Skeletal muscle cell (primary cell): ENCODE data around the gene IL22RA1.

Source experiments
- DNase-seq: peaks from one replicate; pipeline ENCODE4 v3.0.0-alpha.2; 2010; ENCODE audit warnings: low read depth
- H3K4me3 ChIP-seq: 2 replicates; pipeline ENCODE4 v1.5.1; 2011; ENCODE audit warnings: low read depth, mild to moderate bottlenecking, control low read depth, low read length, moderate library complexity

IL22RA1 gene

GRCh38 chr1:24142546-24143534, at the start of gene IL22RA1:
TSS of gene IL22RA1 (minus strand) at chr1:24143140. CDS start at chr1:24143082, 58 bp downstream.
- no peak within 1 kb of the TSS for H3K4me3 ChIP-seq
- DNase-seq, result no peak

GRCh38 chr1:24191860-24192259, 48.9 kb upstream of the IL22RA1 start:
- no peak overlapping the region for H3K4me3 ChIP-seq
- DNase-seq, result no peak

- no peak for DNase-seq
- no peak overlapping the region for H3K4me3 ChIP-seq
Measured at GRCh38 chr1:24190983-24191461, 48.1 kb upstream of the IL22RA1 start.

- DNase-seq, result no peak
- H3K4me3 ChIP-seq, result no peak overlapping the region
Measured at GRCh38 chr1:24189528-24189927, 46.6 kb upstream of the IL22RA1 start.

- no peak for DNase-seq
Measured at GRCh38 chr1:24186993-24187790, 44.3 kb upstream of the IL22RA1 start, which contains the start of gene IFNLR1. TSS of gene IFNLR1 (minus strand) at chr1:24187289. CDS start at chr1:24187248, 41 bp downstream.

GRCh38 chr1:24186711-24186992, 43.7 kb upstream of the IL22RA1 start:
- no peak for DNase-seq

More at GRCh38 chr1:24186993-24187790, 44.3 kb upstream of the IL22RA1 start, which contains the start of gene IFNLR1:
- H3K4me3 ChIP-seq, result peak within 1 kb of the TSS; percentile 17

GRCh38 chr1:24186031-24186710, 43.2 kb upstream of the IL22RA1 start:
- DNase-seq, result no peak
- no peak overlapping the region for H3K4me3 ChIP-seq

More at GRCh38 chr1:24186711-24186992, 43.7 kb upstream of the IL22RA1 start:
- H3K4me3 ChIP-seq, result peak overlapping the region; percentile 17

- no peak for DNase-seq
- no peak overlapping the region for H3K4me3 ChIP-seq
Measured at GRCh38 chr1:24185076-24185475, 42.1 kb upstream of the IL22RA1 start.

GRCh38 chr1:24182061-24182460, 39.1 kb upstream of the IL22RA1 start:
- no peak overlapping the region for H3K4me3 ChIP-seq
- no peak for DNase-seq

GRCh38 chr1:24181619-24182018, 38.7 kb upstream of the IL22RA1 start:
- H3K4me3 ChIP-seq, result no peak overlapping the region
- no peak for DNase-seq

GRCh38 chr1:24180676-24181075, 37.7 kb upstream of the IL22RA1 start:
- DNase-seq, result no peak
- H3K4me3 ChIP-seq, result no peak overlapping the region

- DNase-seq, result no peak
Measured at GRCh38 chr1:24179251-24179840, 36.4 kb upstream of the IL22RA1 start.

GRCh38 chr1:24178407-24178806, 35.5 kb upstream of the IL22RA1 start:
- no peak for DNase-seq

More at GRCh38 chr1:24179251-24179840, 36.4 kb upstream of the IL22RA1 start:
- no peak overlapping the region for H3K4me3 ChIP-seq

GRCh38 chr1:24177161-24177560, 34.2 kb upstream of the IL22RA1 start:
- DNase-seq, result no peak
- H3K4me3 ChIP-seq, result no peak overlapping the region

More at GRCh38 chr1:24178407-24178806, 35.5 kb upstream of the IL22RA1 start:
- no peak overlapping the region for H3K4me3 ChIP-seq

- no peak for DNase-seq
- no peak overlapping the region for H3K4me3 ChIP-seq
Measured at GRCh38 chr1:24175033-24175755, 32.3 kb upstream of the IL22RA1 start.

- DNase-seq, result no peak
Measured at GRCh38 chr1:24173638-24174575, 31.0 kb upstream of the IL22RA1 start.

GRCh38 chr1:24172598-24172997, 29.7 kb upstream of the IL22RA1 start:
- no peak overlapping the region for H3K4me3 ChIP-seq
- no peak for DNase-seq

More at GRCh38 chr1:24173638-24174575, 31.0 kb upstream of the IL22RA1 start:
- H3K4me3 ChIP-seq, result no peak overlapping the region
